HCT116 (cell line): Measurements from ENCODE around the gene STOML2. TPM values are rescaled to one million over a fixed set of nuclear protein-coding genes. Genes with fewer than 3 reads are reported as not detected.

ENCODE experiments used
- ATAC-seq: fragments of 200-7000 bp; cut with Tn5 transposase; 2 replicates; pipeline ENCODE4 v1.9.1; 2020; ENCODE audit warnings: mild to moderate bottlenecking, moderate library complexity
- Bru-seq: library from RNA; stranded (reverse); fragments of 400-500 nt; gene quantifications from one replicate; lab custom pipeline; 2021; lab: Mats Ljungman, UMichigan
- BruChase-seq, 2 experiments: library from RNA; stranded (reverse); fragments of 400-500 nt; gene quantifications; one replicate each; lab custom pipeline; 2021; lab: Mats Ljungman, UMichigan
- BruUV-seq: library from RNA; stranded (reverse); fragments of 400-500 nt; replicated peaks from 2 replicates; lab custom pipeline; 2021; lab: Mats Ljungman, UMichigan
- CTCF ChIA-PET: fragments of 300-600 bp; sonication (Branson Sonifier 250); formaldehyde crosslinking; loops from one replicate; lab custom pipeline; 2021; ENCODE audit warnings: antibody characterized with exemption; lab: Charles Lee
- POLR2A ChIA-PET: fragments of 300-600, 350-600 bp; sonication (Branson Sonifier 250); formaldehyde crosslinking; loops from one replicate; lab custom pipeline; 2021; ENCODE audit warnings: antibody characterized with exemption; lab: Charles Lee
- RAD21 ChIA-PET, 2 experiments: fragments of 300-600 bp; sonication (Branson Sonifier 250); formaldehyde crosslinking; loops; one replicate each; lab custom pipeline; 2023; ENCODE audit warnings: low total read pairs in 2 of 2; ENCODE audit not compliant: uncharacterized antibody in 2 of 2, unreplicated experiment in 2 of 2, low non-redundant PET in 1 of 2; lab: Charles Lee
- DNase-seq: peaks from one replicate; pipeline ENCODE4 v3.0.0-alpha.2; 2010; ENCODE audit warnings: low read depth, low spot score
- H2AFZ ChIP-seq: fragments of 200-600 bp; shearing (Covaris generic), sonication (generic); 2 replicates; pipeline ENCODE4 v1.6.1; 2017; ENCODE audit warnings: low read depth, mixed run types, mixed read lengths, antibody characterized with exemption, low read length; ENCODE audit not compliant: poor library complexity, severe bottlenecking
- H3K27ac ChIP-seq: 2 replicates; pipeline ENCODE4 v1.5.1; 2012; ENCODE audit warnings: low read depth, low read length
- H3K27me3 ChIP-seq: fragments of 200-600 bp; sonication (generic); 2 replicates; pipeline ENCODE4 v1.6.1; 2016; ENCODE audit warnings: mixed run types, low read length, mixed read lengths; ENCODE audit not compliant: insufficient read depth
- H3K36me3 ChIP-seq, 2 experiments: fragments of 200-500 bp in 1 of 2; fragments of 200-600 bp in 1 of 2; sonication (Bioruptor generic) in 1 of 2; sonication (generic) in 1 of 2; 2 replicates each; pipeline versions ENCODE4 v1.5.1 to v1.6.1; 2014 to 2016; ENCODE audit warnings: low read length in 2 of 2, inconsistent platforms in 1 of 2, mixed read lengths in 1 of 2, mixed run types in 1 of 2; ENCODE audit not compliant: insufficient read depth in 2 of 2, control insufficient read depth in 1 of 2
- H3K4me1 ChIP-seq, 2 experiments: fragments of 200-600 bp in 1 of 2; sonication (generic) in 1 of 2; 2 replicates each; pipeline versions ENCODE4 v1.5.1 to v1.6.1; 2012 to 2017; ENCODE audit warnings: low read length in 2 of 2, inconsistent platforms in 1 of 2, mild to moderate bottlenecking in 1 of 2, mixed read lengths in 1 of 2, mixed run types in 1 of 2, moderate library complexity in 1 of 2; ENCODE audit not compliant: insufficient read depth in 2 of 2, control insufficient read depth in 1 of 2
- H3K4me2 ChIP-seq: fragments of 200-600 bp; sonication (generic); 2 replicates; pipeline ENCODE4 v1.6.1; 2017; ENCODE audit warnings: mixed run types, low read length, mixed read lengths
- H3K4me3 ChIP-seq, 2 experiments: fragments of 200-600 bp in 1 of 2; sonication (generic) in 1 of 2; replicated peaks in 1 of 2; 2 replicates each; pipeline ENCODE4 v1.5.1; 2011 to 2016; ENCODE audit warnings: low read length in 2 of 2, control low read depth in 1 of 2, low read depth in 1 of 2, mild to moderate bottlenecking in 1 of 2, mixed read lengths in 1 of 2, mixed run types in 1 of 2
- H3K79me2 ChIP-seq: fragments of 200-600 bp; sonication (generic); 2 replicates; pipeline ENCODE4 v1.6.1; 2017; ENCODE audit warnings: mild to moderate bottlenecking, mixed run types, low read length, moderate library complexity, mixed read lengths; ENCODE audit not compliant: insufficient read depth
- H3K9ac ChIP-seq: fragments of 200-600 bp; sonication (generic); 2 replicates; pipeline ENCODE4 v1.6.1; 2016; ENCODE audit warnings: low read length, mixed read lengths
- H3K9me2 ChIP-seq: fragments of 200-600 bp; sonication (generic), shearing (Covaris generic); 2 replicates; pipeline ENCODE4 v1.6.1; 2017; ENCODE audit warnings: mixed run types, mild to moderate bottlenecking, moderate library complexity; ENCODE audit not compliant: insufficient read depth
- H3K9me3 ChIP-seq, 2 experiments: fragments of 200-500 bp in 1 of 2; fragments of 200-600 bp in 1 of 2; sonication (Bioruptor generic) in 1 of 2; sonication (generic) in 1 of 2; 2 replicates each; pipeline ENCODE4 v1.6.1; 2014 to 2017; ENCODE audit warnings: low read length in 2 of 2, mixed read lengths in 2 of 2, inconsistent platforms in 1 of 2, low read depth in 1 of 2, mild to moderate bottlenecking in 1 of 2, mixed run types in 1 of 2, moderate library complexity in 1 of 2; ENCODE audit not compliant: control insufficient read depth in 1 of 2, insufficient read depth in 1 of 2
- H4K20me1 ChIP-seq: fragments of 200-600 bp; sonication (generic), shearing (Covaris generic); 2 replicates; pipeline ENCODE4 v1.6.1; 2017; ENCODE audit warnings: mixed run types, mild to moderate bottlenecking, moderate library complexity; ENCODE audit not compliant: insufficient read depth
- ATF3 ChIP-seq: IDR thresholded peaks from 2 replicates; pipeline ENCODE4 v1.6.1; 2012
- CEBPB ChIP-seq: IDR thresholded peaks from 2 replicates; pipeline ENCODE4 v1.6.1; 2012; ENCODE audit warnings: low read depth
- CTCF ChIP-seq, 3 experiments: fragments of 200-600 bp in 1 of 3; sonication (generic) in 1 of 3; IDR thresholded peaks in 2 of 3; conservative IDR thresholded peaks in 1 of 3; 2 replicates each; pipeline ENCODE4 v1.5.1; 2012 to 2017; ENCODE audit warnings: low read depth in 2 of 3, low read length in 2 of 3, antibody characterized with exemption in 1 of 3, borderline replicate concordance in 1 of 3, control low read depth in 1 of 3, mild to moderate bottlenecking in 1 of 3, mixed read lengths in 1 of 3, mixed run types in 1 of 3, moderate library complexity in 1 of 3; ENCODE audit not compliant: insufficient read depth in 1 of 3
- EZH2 ChIP-seq: fragments of 200-600 bp; sonication (generic); IDR thresholded peaks from 2 replicates; pipeline ENCODE4 v1.6.1; 2017; ENCODE audit warnings: antibody characterized with exemption, mixed run types
- JUND ChIP-seq: IDR thresholded peaks from 2 replicates; pipeline ENCODE4 v1.6.1; 2012
- MAX ChIP-seq: IDR thresholded peaks from 2 replicates; pipeline ENCODE4 v1.6.1; 2012
- POLR2AphosphoS5 ChIP-seq: IDR thresholded peaks from 2 replicates; pipeline ENCODE4 v1.6.1; 2011; ENCODE audit warnings: mild to moderate bottlenecking, low read depth, low read length, moderate library complexity
- RAD21 ChIP-seq: IDR thresholded peaks from 2 replicates; pipeline ENCODE4 v1.6.1; 2012; ENCODE audit warnings: low read depth, mild to moderate bottlenecking
- REST ChIP-seq: IDR thresholded peaks from 2 replicates; pipeline ENCODE4 v1.6.1; 2012; ENCODE audit warnings: low read depth
- SIN3A ChIP-seq: IDR thresholded peaks from 2 replicates; pipeline ENCODE4 v1.6.1; 2012; ENCODE audit warnings: low read depth
- SP1 ChIP-seq: IDR thresholded peaks from 2 replicates; pipeline ENCODE4 v1.6.1; 2012; ENCODE audit warnings: low read depth
- YY1 ChIP-seq: IDR thresholded peaks from 2 replicates; pipeline ENCODE4 v1.6.1; 2011; ENCODE audit warnings: low read length, low read depth, moderate library complexity, mild to moderate bottlenecking; ENCODE audit not compliant: insufficient replicate concordance; ENCODE audit errors: extremely low read depth
- ZBTB33 ChIP-seq: IDR thresholded peaks from 2 replicates; pipeline ENCODE4 v1.6.1; 2011; ENCODE audit warnings: mild to moderate bottlenecking, low read length, moderate library complexity; ENCODE audit not compliant: insufficient replicate concordance; ENCODE audit errors: extremely low read depth
- ZFX ChIP-seq: fragments of 450-650 bp; IDR thresholded peaks from 2 replicates; pipeline ENCODE4 v1.6.1; 2017
- ZNF274 ChIP-seq: fragments of 200-500 bp; sonication (Bioruptor generic); IDR thresholded peaks from 2 replicates; pipeline ENCODE4 v1.6.1; 2014; ENCODE audit warnings: mild to moderate bottlenecking, low read depth, low read length, inconsistent platforms
- intact Hi-C: fragments of 100-400 bp; cut with micrococcal nuclease; formaldehyde crosslinking; loops from 2 replicates; pipeline ENCODE4 v1.10.0; 2022
- long read RNA-seq: library from polyadenylated mRNA; unstranded; transcript quantifications from one replicate; pipeline ENCODE4 v2.0.0, GENCODE V29; 2021; ENCODE audit not compliant: unreplicated experiment
- polyA plus RNA-seq: library from polyadenylated mRNA; unstranded; fragments of >200 nt; gene quantifications from 2 replicates; pipeline ENCODE4 v1.2.1, GENCODE V29; 2012; ENCODE audit warnings: missing spikeins
- total RNA-seq: library from RNA; stranded (reverse); gene quantifications from one replicate; pipeline ENCODE4 v1.2.1, GENCODE V29; 2021; ENCODE audit not compliant: unreplicated experiment

The STOML2 gene
- total RNA-seq (245 TPM), Bru-seq, nascent RNA (percentile 91 among the genes with signal in this experiment), BruChase-seq, experiment 1, labeled RNA remaining after a 6-hour chase (percentile 98 among the genes with signal in this experiment), BruChase-seq, experiment 2, labeled RNA remaining after a 2-hour chase (percentile 97 among the genes with signal in this experiment)
- 223 and 254 TPM in 2 replicates for polyA plus RNA-seq
- long read RNA-seq, transcript STOML2-205 (9 exons, 1,293 nt), result minor isoform, 5 of 499 reads
- long read RNA-seq, transcript STOML2-201 (10 exons, 1,278 nt), result major isoform, 353 of 499 reads
- long read RNA-seq, partial matches to known transcripts, result 121 of 499 reads
- long read RNA-seq, other reads (novel, unspliced or antisense), result 20 of 499 reads

- Histone ChIP-seq H3K36me3 (peaks cover 17 to 26% of the 10 kb centered on the region in 2 experiments), H4K20me1 (no peaks in the 10 kb centered on the region), H2AFZ (no peak within 1 kb of the TSS)
- TF ChIP-seq REST (no peak), JUND (no peak), ZNF274 (no peak), EZH2 (no peak), CTCF (IDR thresholded peaks at IDR 0.05 in 2 of 3, conservative IDR thresholded peaks at IDR 0.05 in 1 of 3; ENCODE audit: borderline replicate concordance in 1 of 3, insufficient read depth in 1 of 3, low read depth in 2 of 3, low read length in 2 of 3) (no peak), YY1 (peak; percentile 65), SP1 (no peak), ATF3 (no peak), MAX (no peak), POLR2AphosphoS5 (peak; percentile 82), CEBPB (no peak), ZFX (peak; percentile 82), RAD21 (no peak), SIN3A (no peak), ZBTB33 (peak; percentile 57)
These were observed at the start of gene STOML2 for GRCh38 chr9:35102769-35103659. STOML2 (minus strand) TSS chr9:35103131; CDS start chr9:35103094, 37 bp downstream.

More at GRCh38 chr9:35102769-35103659, at the start of gene STOML2:
- no peaks in the 10 kb centered on the region for H3K9me3 ChIP-seq
- H3K27ac ChIP-seq, result peak within 1 kb of the TSS; percentile 76
- peak within 1 kb of the TSS; percentile 97 for H3K9ac ChIP-seq
- no peaks in the 10 kb centered on the region for H3K9me2 ChIP-seq
- BruUV-seq, result TSS peak; percentile 73
- H3K27me3 ChIP-seq, result no peaks in the 10 kb centered on the region
- RAD21 ChIA-PET, result interaction anchor here in 1 of 2 experiments (0.8 kb wide), 1 partner anchor 23 kb away, joined by 3 read pairs; the partner anchor contains the start of gene FANCG
- peak; percentile 93 for DNase-seq
- intact Hi-C loops, result no loop called here
- peak within 1 kb of the TSS; percentile 87 to 88 for H3K4me3 ChIP-seq
- ATAC-seq, result peak; percentile 97
- peak within 1 kb of the TSS; percentile 78 for H3K4me2 ChIP-seq
- peaks cover 30% of the 10 kb centered on the region for H3K79me2 ChIP-seq
- H3K4me1 ChIP-seq, result peaks cover 9 to 22% of the 10 kb centered on the region in 2 experiments
- CTCF ChIA-PET, result interaction anchor here (0.9 to 1.9 kb wide), 4 partner anchors 11 to 343 kb away, joined by 3 to 10 read pairs (median 4); partner anchors contain the start of gene ATOSB
- POLR2A ChIA-PET, result interaction anchor here (1.1 to 1.6 kb wide), 5 partner anchors 8 to 23 kb away, joined by 3 to 11 read pairs (median 7); partner anchors contain the start of genes ATOSB and FANCG
